Measurements from ENCODE around the gene AAGAB.

The AAGAB gene

DNA sequence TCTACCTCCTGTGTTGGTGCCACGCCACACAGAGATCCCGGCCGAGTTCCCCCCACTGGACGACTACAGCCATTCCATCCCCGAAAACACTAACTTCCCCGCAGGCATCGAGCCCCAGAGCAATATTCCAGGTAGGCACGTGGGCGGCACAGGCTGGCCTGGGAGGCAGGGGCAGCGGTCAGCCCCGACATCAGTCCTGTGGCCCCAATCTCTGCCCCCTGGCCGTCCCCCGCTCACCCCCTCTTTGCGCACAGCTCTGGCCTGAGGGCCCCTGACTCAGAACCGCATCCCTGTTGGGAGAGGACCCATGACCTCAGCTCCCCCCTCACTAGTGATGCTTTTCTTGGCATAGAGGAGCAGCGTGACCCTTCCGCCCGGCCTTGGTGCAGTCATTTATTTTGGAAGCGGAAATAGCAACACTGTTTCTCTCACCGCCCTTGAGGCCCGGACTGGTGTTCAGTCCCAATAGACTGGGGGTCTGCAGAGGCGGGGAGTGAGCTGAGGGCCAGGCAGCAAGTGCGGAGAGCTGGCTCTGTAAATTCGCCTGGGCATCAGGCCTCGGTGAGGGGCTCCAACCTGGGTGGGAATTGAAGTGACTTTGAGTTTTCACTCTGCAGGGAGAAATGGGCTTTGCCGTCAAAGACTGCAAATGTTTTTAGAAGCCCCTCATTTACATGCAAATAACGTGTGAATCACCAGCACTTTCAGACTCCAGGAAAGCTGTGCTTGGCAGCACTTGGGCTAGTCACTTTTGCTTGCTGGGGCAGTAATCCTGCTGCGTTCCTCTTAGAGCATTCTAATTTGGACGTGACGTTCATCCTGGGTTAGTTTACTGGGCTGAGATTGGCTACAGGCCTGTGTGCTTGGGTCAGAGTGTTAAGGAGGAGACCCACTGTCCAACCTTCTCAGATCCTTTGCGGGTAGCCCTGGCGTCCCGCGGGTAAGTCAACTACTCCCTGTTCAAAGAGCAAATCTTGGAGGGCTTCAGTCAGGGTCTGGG lies 88.9 kb downstream of the AAGAB start:
- Histone ChIP-seq H3K27ac (ENCODE audit: insufficient read depth, low read depth, low read length, poor library complexity, severe bottlenecking) (no peak overlapping the region), H3K36me3 (ENCODE audit: control insufficient read depth, insufficient read depth, low read length) (peaks cover 10% of the 10 kb centered on the region), H3K4me1 (ENCODE audit: control insufficient read depth, insufficient read depth, low read length) (peaks cover 7% of the 10 kb centered on the region), H3K9me3 (ENCODE audit: control insufficient read depth, low read length) (no peaks in the 10 kb centered on the region), H3K27me3 (ENCODE audit: control insufficient read depth, insufficient read depth, low read length, poor library complexity, severe bottlenecking) (no peaks in the 10 kb centered on the region), H3K4me3 (ENCODE audit: insufficient read depth, low read depth, low read length) (no peak overlapping the region)
- 41 to 45% methylated on average over 34 of the region's 34 CpGs for WGBS, 2 experiments

GRCh38 chr15:67164811-67165253 lies 89.6 kb downstream of the AAGAB start:
- no peak overlapping the region for H3K27ac ChIP-seq (ENCODE audit: insufficient read depth, low read depth, low read length, poor library complexity, severe bottlenecking)
- H3K27me3 ChIP-seq (ENCODE audit: control insufficient read depth, insufficient read depth, low read length, poor library complexity, severe bottlenecking), result no peaks in the 10 kb centered on the region
- H3K4me3 ChIP-seq (ENCODE audit: insufficient read depth, low read depth, low read length), result no peak overlapping the region
- H3K36me3 ChIP-seq (ENCODE audit: control insufficient read depth, insufficient read depth, low read length), result peaks cover 10% of the 10 kb centered on the region
- WGBS, 2 experiments, result 51 to 56% methylated on average over 17 of the region's 17 CpGs
- no peaks in the 10 kb centered on the region for H3K9me3 ChIP-seq (ENCODE audit: control insufficient read depth, low read length)
- peaks cover 7% of the 10 kb centered on the region for H3K4me1 ChIP-seq (ENCODE audit: control insufficient read depth, insufficient read depth, low read length)

GRCh38 chr15:67164401-67164791 lies 90.1 kb downstream of the AAGAB start:
- no peaks in the 10 kb centered on the region for H3K27me3 ChIP-seq (ENCODE audit: control insufficient read depth, insufficient read depth, low read length, poor library complexity, severe bottlenecking)
- H3K4me1 ChIP-seq (ENCODE audit: control insufficient read depth, insufficient read depth, low read length), result peaks cover 7% of the 10 kb centered on the region
- no peak overlapping the region for H3K4me3 ChIP-seq (ENCODE audit: insufficient read depth, low read depth, low read length)
- no peaks in the 10 kb centered on the region for H3K9me3 ChIP-seq (ENCODE audit: control insufficient read depth, low read length)
- no peak overlapping the region for H3K27ac ChIP-seq (ENCODE audit: insufficient read depth, low read depth, low read length, poor library complexity, severe bottlenecking)
- WGBS, 2 experiments, result 81 to 85% methylated on average over 5 of the region's 5 CpGs
- H3K36me3 ChIP-seq (ENCODE audit: control insufficient read depth, insufficient read depth, low read length), result peaks cover 10% of the 10 kb centered on the region

DNA sequence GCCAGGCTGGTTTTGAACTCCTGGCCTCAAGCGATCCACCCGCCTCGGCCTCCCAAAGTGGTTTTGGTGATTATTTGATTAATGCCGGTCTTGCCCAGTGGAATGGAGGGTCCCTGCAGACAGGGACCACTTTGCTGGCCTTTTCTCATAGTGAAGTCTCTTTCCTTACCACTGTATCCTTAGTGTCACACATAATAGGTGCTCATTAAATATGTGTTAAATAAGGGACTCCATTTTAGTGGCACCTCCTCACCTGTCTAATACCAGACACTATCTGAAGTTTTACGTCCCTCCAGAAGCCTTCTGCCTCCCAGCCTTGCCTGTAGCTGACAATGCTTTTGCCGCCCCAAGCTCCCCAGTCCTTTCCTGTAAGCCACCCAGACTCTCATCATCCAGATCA lies 91.3 kb downstream of the AAGAB start:
- Histone ChIP-seq H3K36me3 (ENCODE audit: control insufficient read depth, insufficient read depth, low read length) (peaks cover 10% of the 10 kb centered on the region), H3K4me3 (ENCODE audit: insufficient read depth, low read depth, low read length) (no peak overlapping the region), H3K27me3 (ENCODE audit: control insufficient read depth, insufficient read depth, low read length, poor library complexity, severe bottlenecking) (no peaks in the 10 kb centered on the region), H3K4me1 (ENCODE audit: control insufficient read depth, insufficient read depth, low read length) (peaks cover 7% of the 10 kb centered on the region), H3K9me3 (ENCODE audit: control insufficient read depth, low read length) (no peaks in the 10 kb centered on the region), H3K27ac (ENCODE audit: insufficient read depth, low read depth, low read length, poor library complexity, severe bottlenecking) (no peak overlapping the region)
- WGBS, 2 experiments, result 93 to 94% methylated on average over 6 of the region's 6 CpGs

DNA sequence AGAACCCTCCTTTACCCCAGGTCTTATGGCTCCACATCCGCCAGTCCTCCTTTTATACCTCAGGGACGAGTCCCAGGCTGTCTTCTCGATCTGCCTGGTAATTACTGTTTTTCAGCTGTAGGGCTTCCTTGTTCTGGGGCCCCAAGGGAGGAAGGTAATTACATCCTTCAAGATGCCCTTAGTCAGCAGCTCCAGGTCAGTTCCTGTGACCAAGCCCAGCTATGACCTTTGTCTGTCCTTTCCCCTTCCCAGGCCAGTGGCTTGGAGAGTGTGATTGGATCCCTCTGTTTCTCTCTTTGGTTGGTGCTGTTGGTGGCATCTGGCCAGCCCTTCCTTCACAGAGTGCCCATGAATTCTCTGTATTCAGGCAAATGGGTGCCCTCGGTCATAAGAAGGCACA lies 92.6 kb downstream of the AAGAB start:
- Histone ChIP-seq H3K9me3 (ENCODE audit: control insufficient read depth, low read length) (no peaks in the 10 kb centered on the region), H3K27me3 (ENCODE audit: control insufficient read depth, insufficient read depth, low read length, poor library complexity, severe bottlenecking) (no peaks in the 10 kb centered on the region), H3K36me3 (ENCODE audit: control insufficient read depth, insufficient read depth, low read length) (peaks cover 7% of the 10 kb centered on the region), H3K4me1 (ENCODE audit: control insufficient read depth, insufficient read depth, low read length) (peaks cover 7% of the 10 kb centered on the region), H3K27ac (ENCODE audit: insufficient read depth, low read depth, low read length, poor library complexity, severe bottlenecking) (no peak overlapping the region), H3K4me3 (ENCODE audit: insufficient read depth, low read depth, low read length) (no peak overlapping the region)
- 93 to 94% methylated on average over 4 of the region's 4 CpGs for WGBS, 2 experiments

DNA sequence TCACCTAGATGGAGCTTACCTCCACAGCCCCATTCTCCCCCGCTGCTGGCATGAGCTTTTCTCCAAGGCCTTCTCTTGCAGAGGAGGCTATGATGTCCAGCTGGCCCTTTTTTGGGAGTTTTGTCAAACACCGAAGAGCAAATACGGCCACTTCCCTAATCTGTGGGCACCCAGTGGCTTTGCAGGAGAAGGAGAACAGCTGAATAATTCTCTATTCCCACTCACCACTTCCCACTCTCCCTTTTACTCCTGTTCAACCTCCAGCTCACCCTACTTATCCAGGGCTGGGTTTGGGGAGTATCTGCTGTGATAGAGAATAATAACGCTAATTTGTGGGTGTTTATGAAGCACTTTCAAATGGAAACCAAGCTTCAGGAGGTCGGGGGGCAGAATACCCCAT lies 93.0 kb downstream of the AAGAB start:
- no peaks in the 10 kb centered on the region for H3K27me3 ChIP-seq (ENCODE audit: control insufficient read depth, insufficient read depth, low read length, poor library complexity, severe bottlenecking)
- no peak overlapping the region for H3K4me3 ChIP-seq (ENCODE audit: insufficient read depth, low read depth, low read length)
- peaks cover 7% of the 10 kb centered on the region for H3K4me1 ChIP-seq (ENCODE audit: control insufficient read depth, insufficient read depth, low read length)
- no peak overlapping the region for H3K27ac ChIP-seq (ENCODE audit: insufficient read depth, low read depth, low read length, poor library complexity, severe bottlenecking)
- no peaks in the 10 kb centered on the region for H3K9me3 ChIP-seq (ENCODE audit: control insufficient read depth, low read length)
- WGBS, 2 experiments, result 94 to 96% methylated on average over 5 of the region's 5 CpGs
- peaks cover 2% of the 10 kb centered on the region for H3K36me3 ChIP-seq (ENCODE audit: control insufficient read depth, insufficient read depth, low read length)

- no peaks in the 10 kb centered on the region for H3K4me1 ChIP-seq (ENCODE audit: control insufficient read depth, insufficient read depth, low read length)
- no peaks in the 10 kb centered on the region for H3K9me3 ChIP-seq (ENCODE audit: control insufficient read depth, low read length)
- H3K36me3 ChIP-seq (ENCODE audit: control insufficient read depth, insufficient read depth, low read length), result no peaks in the 10 kb centered on the region
- 95 to 96% methylated on average over 7 of the region's 7 CpGs for WGBS, 2 experiments
- H3K27me3 ChIP-seq (ENCODE audit: control insufficient read depth, insufficient read depth, low read length, poor library complexity, severe bottlenecking), result no peaks in the 10 kb centered on the region
- no peak overlapping the region for H3K4me3 ChIP-seq (ENCODE audit: insufficient read depth, low read depth, low read length)
- no peak overlapping the region for H3K27ac ChIP-seq (ENCODE audit: insufficient read depth, low read depth, low read length, poor library complexity, severe bottlenecking)
These were observed 96.1 kb downstream of the AAGAB start for GRCh38 chr15:67158367-67158766.

DNA sequence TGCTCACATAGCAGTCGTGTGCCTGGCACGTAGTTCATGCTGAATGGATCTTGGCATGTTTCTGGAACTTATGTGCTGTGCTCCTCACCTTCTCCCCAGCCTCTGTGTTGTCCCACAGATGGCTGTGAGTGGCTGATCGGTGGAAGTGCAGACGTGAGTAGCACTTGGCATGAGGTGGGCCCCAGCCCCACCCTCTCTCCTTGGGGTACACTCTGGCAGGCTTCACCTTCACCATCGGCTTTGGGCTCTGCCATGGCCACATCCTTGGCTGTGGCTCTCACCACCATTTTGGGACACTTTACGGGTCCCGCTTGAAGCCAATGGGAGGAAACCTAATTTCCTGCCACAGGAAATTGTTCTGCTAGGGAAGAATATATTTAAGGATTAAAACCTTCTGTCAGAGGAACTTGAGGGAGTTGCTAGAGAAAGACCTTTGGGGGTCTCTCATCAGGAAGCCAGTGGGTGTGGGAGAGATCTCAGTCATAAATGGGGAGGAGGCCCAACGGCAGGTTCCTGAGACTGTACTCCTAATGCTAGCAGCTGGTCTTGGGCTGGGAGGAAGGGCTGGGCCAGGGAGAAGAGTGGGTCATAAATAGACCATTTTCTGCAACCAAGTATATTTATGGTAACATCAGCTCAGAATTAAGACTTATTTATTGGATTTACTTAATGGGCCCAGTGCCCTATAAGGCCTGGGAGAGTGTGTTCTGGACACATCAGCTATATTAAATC lies 96.8 kb downstream of the AAGAB start:
- Histone ChIP-seq H3K4me1 (ENCODE audit: control insufficient read depth, insufficient read depth, low read length) (no peaks in the 10 kb centered on the region), H3K36me3 (ENCODE audit: control insufficient read depth, insufficient read depth, low read length) (no peaks in the 10 kb centered on the region), H3K9me3 (ENCODE audit: control insufficient read depth, low read length) (no peaks in the 10 kb centered on the region), H3K27ac (ENCODE audit: insufficient read depth, low read depth, low read length, poor library complexity, severe bottlenecking) (no peak overlapping the region), H3K27me3 (ENCODE audit: control insufficient read depth, insufficient read depth, low read length, poor library complexity, severe bottlenecking) (no peaks in the 10 kb centered on the region), H3K4me3 (ENCODE audit: insufficient read depth, low read depth, low read length) (no peak overlapping the region)
- WGBS, 2 experiments, result 96 to 97% methylated on average over 8 of the region's 8 CpGs

GRCh38 chr15:67156834-67157233 lies 97.6 kb downstream of the AAGAB start:
- Histone ChIP-seq H3K9me3 (ENCODE audit: control insufficient read depth, low read length) (no peaks in the 10 kb centered on the region), H3K4me1 (ENCODE audit: control insufficient read depth, insufficient read depth, low read length) (no peaks in the 10 kb centered on the region), H3K4me3 (ENCODE audit: insufficient read depth, low read depth, low read length) (no peak overlapping the region), H3K27ac (ENCODE audit: insufficient read depth, low read depth, low read length, poor library complexity, severe bottlenecking) (no peak overlapping the region), H3K36me3 (ENCODE audit: control insufficient read depth, insufficient read depth, low read length) (no peaks in the 10 kb centered on the region), H3K27me3 (ENCODE audit: control insufficient read depth, insufficient read depth, low read length, poor library complexity, severe bottlenecking) (no peaks in the 10 kb centered on the region)
- 93 to 97% methylated on average over 3 of the region's 3 CpGs for WGBS, 2 experiments

- WGBS, 2 experiments, result 95 to 98% methylated on average over 2 of the region's 2 CpGs
- H3K4me1 ChIP-seq (ENCODE audit: control insufficient read depth, insufficient read depth, low read length), result no peaks in the 10 kb centered on the region
- H3K27ac ChIP-seq (ENCODE audit: insufficient read depth, low read depth, low read length, poor library complexity, severe bottlenecking), result no peak overlapping the region
- H3K36me3 ChIP-seq (ENCODE audit: control insufficient read depth, insufficient read depth, low read length), result no peaks in the 10 kb centered on the region
- H3K4me3 ChIP-seq (ENCODE audit: insufficient read depth, low read depth, low read length), result no peak overlapping the region
- no peaks in the 10 kb centered on the region for H3K27me3 ChIP-seq (ENCODE audit: control insufficient read depth, insufficient read depth, low read length, poor library complexity, severe bottlenecking)
- H3K9me3 ChIP-seq (ENCODE audit: control insufficient read depth, low read length), result no peaks in the 10 kb centered on the region
These were observed 98.0 kb downstream of the AAGAB start for GRCh38 chr15:67156426-67156825.
